HG03354 (cell line): ENCODE measurements around the gene MMRN2.

Source experiments
- ATAC-seq: cut with Tn5 transposase; IDR thresholded peaks from one replicate; pipeline ENCODE4 v1.9.1; 2021; ENCODE audit warnings: mild to moderate bottlenecking; ENCODE audit not compliant: unreplicated experiment, poor library complexity, severe bottlenecking

MMRN2 gene

DNA sequence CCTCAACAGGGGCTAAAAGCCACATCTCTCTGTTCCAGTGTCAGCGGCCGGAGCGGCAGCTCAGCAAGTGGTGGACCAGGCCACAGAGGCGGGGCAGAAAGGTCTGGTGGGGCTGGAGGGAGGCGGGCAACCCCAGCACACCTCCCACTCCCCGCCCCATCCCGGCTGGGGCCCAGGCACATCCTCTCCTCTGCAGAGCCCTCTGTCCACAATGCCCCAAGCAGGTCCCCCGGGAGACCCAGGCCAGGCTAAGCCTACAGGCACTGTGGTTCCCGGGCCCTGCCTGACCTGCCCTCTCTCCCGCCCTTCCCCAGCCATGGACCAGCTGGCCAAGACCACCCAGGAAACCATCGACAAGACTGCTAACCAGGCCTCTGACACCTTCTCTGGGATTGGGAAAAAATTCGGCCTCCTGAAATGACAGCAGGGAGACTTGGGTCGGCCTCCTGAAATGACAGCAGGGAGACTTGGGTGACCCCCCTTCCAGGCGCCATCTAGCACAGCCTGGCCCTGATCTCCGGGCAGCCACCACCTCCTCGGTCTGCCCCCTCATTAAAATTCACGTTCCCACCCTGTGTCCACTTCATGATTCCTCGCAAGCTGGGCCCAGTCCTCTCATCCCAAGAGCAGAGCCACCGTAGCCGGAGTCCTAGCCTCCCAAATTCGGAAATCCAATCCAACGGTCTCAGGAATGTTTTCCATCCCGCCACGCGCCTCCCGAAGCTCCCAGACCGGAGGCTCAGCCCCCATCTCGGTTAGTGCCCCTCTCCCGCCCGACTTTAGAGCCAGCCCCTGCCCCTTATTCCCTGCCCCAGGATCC is 13.0 kb upstream of the MMRN2 start:
- ATAC-seq, result no peak

DNA sequence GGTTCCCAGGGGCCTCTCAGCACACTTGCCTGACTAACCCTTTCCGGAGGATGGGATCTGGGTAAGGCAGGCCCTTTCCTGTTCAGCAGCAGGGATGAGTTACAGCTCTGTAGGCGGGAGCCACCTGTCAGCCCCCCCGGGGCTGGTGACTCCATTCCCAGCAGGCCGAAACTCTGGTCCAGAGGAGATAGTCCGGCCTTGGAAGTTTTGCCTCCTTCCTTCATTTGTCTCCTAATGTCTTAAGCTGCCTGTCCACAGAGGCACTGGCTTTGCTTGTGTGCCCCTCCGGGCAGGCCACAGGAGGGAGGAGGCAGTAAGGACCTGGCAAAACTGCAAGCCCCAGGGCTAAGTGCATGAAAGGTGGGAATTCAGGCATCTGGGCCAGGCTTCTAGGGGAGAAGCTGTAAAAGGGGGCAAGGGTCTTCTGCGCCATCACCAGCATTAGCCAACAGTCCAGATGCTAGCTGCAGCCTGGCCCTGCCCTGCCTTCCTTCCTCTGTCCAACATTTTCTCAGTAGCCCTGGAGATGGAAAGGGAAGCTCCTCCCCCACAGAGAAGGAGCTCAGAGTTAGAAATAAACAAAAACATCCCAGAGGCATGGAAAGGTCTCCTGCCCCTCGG is 12.1 kb upstream of the MMRN2 start:
- ATAC-seq, result no peak

DNA sequence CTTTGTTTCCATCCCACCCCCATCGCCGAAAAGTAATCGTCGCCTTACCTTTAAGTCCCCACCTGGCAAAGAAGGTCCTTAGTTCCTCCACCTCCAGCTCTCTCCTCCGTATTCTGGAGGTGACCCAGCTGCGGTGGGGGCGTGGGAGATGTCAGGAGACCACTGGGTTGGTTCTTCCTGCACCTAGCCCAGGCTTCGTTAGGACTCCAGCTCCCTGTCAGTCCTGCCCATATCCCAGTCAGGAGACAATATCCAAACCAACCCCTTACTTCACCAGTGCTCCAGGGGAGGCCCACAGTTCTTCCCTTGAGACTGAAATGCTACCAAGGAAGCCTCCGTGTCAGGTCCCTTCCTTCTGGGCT is 11.6 kb upstream of the MMRN2 start:
- no peak for ATAC-seq

DNA sequence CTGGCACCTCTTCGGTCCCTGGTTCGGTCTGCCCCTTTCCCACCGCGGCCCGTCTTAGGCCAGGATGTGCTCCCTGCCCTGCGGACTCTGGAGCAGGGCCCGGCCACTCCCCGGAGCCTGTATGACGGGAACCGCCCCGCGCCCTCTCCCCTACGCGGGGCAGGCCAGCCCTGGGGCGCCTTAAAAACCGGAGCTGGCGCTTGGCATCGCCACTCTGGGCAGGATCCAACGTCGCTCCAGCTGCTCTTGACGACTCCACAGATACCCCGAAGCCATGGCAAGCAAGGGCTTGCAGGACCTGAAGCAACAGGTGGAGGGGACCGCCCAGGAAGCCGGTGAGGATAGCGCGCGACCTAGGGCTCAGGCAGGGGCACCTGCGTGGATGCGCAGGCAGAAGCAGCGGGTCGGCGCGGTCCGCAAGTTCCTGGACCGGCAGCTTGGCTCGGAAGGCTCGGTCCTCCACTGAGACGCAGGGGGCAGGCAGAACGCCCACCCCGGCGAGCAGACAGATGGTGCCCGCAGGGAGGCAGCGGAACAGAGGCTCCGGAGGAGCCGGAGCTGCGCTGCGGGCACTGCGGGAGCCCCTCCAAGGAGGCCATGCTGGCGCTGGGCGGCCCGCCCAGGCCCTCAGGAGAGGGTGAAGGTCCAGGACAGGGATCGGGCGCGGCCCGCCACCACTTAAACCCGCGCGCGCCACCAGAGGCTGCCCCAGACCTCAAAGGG is 11.0 kb upstream of the MMRN2 start, which contains the start of gene ADIRF:
TSS of gene ADIRF (plus strand) at position 212 of the 723 bp plus-strand sequence. CDS start at position 275, 63 bp downstream.
- ATAC-seq, result no peak

DNA sequence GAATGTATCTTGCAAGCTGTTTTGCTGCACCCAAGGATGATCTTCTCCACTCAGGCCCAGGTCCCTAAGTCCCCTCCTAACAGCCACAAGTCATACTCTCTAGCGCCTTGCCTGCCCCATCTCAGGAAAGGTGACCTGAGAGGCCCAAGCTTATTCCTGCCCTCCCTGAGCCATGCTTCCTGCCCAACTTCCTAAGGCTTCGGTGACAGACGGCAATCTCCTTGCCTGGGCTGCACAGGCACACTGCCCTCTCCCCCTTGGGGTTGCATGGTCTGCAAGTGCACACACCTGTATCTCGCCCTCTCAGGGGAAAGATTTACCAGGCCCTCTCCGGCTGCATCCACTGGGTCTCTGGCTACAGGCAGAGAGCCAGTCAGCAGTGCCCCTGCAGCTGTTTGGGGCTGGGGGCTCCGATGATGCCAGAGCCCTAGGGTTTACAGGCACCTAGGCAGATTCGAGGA is 10.1 kb upstream of the MMRN2 start:
- no peak for ATAC-seq

GRCh38 chr10:86965986-86966654 is 8.7 kb upstream of the MMRN2 start:
- ATAC-seq, result peak; percentile 24

DNA sequence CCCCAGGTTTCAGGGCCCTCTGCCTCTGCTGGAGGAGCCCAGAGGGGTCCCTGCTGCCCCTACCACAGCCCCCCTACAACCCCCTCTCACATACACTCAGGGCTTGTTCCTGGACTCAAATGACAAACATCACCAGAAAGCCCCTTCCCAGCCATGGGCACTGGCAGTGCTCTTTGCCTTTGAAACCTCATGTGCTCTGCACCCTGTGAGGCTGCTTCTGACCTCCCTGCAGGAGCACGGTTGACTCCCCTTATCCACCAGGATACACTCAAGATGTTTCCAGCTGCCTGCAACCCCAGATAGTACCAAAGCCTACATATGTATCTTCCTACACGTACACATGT is 7.4 kb upstream of the MMRN2 start:
- ATAC-seq, result no peak

DNA sequence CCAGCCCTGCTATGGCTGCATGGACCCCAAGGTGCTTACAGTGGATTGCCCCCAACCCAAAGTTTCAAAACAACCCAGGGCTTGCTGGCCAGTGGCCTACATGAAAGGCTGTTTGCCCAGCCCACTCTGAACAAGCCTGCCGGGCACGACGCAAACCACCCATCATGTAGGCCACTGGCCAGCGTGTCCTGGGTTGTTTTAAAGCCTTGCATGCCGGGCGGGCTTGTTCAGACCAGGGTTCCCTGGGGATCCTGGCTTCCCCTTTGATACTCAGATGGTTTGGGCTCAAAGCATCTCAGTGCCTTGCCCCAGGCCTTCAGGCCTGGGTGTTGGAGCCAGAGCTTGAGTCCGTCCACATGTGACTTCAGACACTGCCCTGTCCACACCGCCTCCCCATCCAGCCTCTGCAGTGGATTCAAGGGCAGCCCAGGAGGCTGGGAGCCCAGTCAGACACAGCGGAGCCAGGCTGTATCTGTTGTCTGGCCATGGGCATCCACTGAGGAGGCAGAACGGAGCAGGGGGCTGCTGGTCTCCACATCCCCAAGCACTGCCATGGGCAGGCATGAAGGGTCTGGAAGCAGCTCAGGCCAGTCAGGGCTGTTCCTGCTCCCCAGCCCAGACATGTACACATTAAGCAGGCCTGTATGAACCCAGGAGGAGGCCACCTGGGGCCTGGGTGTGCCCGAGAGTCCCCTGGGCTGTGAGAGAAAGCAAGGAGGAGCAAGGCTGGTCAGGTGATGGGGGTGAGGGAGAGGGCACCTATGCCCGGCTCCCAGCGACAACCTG is 6.8 kb upstream of the MMRN2 start:
- no peak for ATAC-seq

- no peak for ATAC-seq
These were observed 6.0 kb upstream of the MMRN2 start for GRCh38 chr10:86963341-86963919.

DNA sequence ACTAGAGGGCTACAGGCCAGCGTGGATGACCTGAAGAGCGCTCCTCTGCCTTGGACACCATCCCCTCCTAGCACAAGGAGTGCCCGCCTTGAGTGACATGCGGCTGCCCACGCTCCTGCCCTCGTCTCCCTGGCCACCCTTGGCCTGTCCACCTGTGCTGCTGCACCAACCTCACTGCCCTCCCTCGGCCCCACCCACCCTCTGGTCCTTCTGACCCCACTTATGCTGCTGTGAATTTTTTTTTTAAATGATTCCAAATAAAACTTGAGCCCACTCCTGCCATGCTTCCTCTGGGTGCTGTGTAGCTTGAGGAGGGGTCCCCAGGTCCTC is 5.5 kb upstream of the MMRN2 start:
- ATAC-seq, result no peak

- no peak for ATAC-seq
These were observed 4.9 kb upstream of the MMRN2 start for GRCh38 chr10:86962136-86962980.

DNA sequence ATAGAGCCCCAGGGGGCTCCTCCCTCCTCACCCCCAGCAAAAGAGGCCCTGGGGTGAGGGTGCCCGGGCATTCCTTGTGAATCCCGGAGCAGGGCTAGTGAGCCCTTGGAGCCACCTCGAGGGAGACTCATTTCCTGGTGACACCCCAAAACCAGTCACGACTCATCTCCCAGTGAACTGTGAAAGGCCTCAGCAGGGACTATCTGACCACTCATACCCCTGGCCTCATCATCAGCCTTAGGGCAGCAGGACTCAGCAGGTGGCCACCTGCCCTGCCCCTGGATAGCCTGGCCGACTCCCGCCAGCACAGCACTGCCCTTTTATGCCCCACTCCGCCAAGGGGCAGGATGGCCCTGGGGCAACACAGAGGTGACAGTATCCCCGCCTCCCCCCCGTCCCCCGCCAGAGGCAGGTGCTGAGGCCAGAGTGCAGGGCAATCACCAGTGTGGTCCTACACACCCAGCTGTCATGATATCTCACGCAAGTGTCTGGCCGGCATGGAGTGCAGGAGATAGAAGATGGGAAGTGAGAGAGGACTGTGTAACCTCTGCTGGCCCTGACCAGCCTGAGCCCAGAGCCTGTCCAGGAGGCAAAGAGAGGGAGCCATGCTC is 4.2 kb upstream of the MMRN2 start:
- ATAC-seq, result no peak

- no peak for ATAC-seq
These were observed 3.5 kb upstream of the MMRN2 start for GRCh38 chr10:86960863-86961434.

DNA sequence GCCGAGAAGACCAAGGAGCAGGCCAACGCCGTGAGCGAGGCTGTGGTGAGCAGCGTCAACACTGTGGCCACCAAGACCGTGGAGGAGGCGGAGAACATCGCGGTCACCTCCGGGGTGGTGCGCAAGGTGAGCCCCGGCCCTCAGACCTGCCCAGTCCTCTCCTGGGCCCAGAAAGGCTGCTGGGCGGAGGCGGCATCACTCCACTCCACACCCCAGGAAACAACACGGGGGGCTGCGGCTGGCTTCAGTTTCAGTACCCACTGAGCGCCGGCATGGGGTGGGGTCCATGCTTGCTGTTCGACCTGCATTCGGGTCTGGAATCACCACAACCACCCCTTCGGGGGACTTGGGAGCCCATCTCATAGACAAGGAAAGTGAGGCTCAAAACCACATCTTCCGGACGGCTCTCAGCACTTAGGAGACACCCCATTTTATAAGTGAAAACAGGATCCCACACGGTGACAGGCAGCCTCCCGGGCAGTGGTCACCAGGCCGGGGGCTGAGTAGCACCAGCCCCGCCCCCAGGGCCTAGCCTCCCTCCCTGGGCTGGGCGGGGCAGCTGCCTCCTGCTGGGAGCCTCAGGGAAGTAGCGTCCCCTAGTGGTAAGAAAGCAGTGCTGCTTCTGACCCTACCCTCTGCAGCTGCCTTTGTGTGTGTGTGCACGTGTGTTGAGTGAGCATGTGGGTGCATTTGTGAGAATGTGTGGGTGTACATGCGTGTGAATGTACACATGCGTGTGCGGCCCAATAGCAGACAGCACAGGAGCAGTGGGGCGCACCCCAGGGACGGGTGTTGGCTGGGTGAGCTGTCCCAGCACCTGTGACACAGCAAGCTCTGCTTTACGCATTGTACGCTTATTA is 2.8 kb upstream of the MMRN2 start:
- ATAC-seq, result peak; percentile 78

GRCh38 chr10:86959737-86960002 is 2.3 kb upstream of the MMRN2 start:
- ATAC-seq, result no peak

DNA sequence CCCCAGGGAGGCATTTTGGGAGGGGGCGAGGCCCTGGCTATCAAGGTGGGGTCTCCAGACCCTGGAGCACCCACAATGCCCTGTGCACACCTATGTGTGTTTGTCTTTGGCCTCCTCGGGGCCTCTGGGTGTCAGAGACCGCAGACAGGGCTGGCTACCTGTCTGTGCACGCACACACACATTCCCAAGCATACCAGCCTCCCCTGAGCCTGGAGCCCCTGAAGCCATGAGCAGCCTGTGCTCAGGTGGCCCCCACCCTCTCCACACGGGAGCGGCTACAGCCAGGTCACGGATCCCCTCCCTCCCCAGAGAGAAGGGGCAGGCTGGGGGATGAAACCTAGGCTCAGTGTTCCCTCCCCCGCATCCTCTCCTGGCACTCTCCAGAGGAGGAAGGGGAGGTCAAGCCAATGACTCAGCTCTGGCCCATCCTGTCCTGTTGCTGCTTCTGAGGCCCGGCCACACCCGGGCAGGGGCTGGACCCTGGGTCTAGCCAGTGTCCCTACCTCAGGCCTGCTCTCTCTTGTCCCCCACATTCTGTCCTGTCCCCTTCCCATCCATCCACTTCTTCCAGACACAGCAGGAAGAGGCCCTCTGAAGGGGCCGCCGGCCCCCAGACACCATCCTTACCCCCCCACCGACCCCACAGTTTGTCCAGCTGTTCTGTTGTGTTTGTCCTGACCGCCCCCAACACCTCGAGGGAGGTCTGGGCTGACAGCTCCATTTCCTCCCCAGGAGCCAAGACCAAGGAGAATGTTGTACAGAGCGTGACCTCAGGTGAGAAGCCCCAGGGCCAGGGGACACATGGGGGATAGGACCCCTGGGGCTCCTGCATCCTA is 1.7 kb upstream of the MMRN2 start:
- no peak for ATAC-seq
